ENCODE data around the gene VEGFB. TPM values are rescaled to one million over a fixed set of nuclear protein-coding genes. Genes with fewer than 3 reads are reported as not detected.

Gene VEGFB
- polyA plus RNA-seq, 10 donors: 90.4 to 116 (median 97.3) TPM

- no peak for DNase-seq
Measured at GRCh38 chr11:64229744-64230170, 4.6 kb upstream of the VEGFB start.

GRCh38 chr11:64230171-64230984 lies 4.0 kb upstream of the VEGFB start, which contains the start of gene DNAJC4:
DNAJC4 (plus strand) TSS chr11:64230548; CDS start chr11:64230855, 307 bp downstream.
- DNase-seq: peak; percentile 91 to 96 (median 93)

- DNase-seq: no peak
Measured at GRCh38 chr11:64230985-64231365, 3.4 kb upstream of the VEGFB start.

GRCh38 chr11:64231546-64231945 lies 2.8 kb upstream of the VEGFB start:
- no peak for DNase-seq

- DNase-seq: no peak
Measured at GRCh38 chr11:64232182-64232966, 2.0 kb upstream of the VEGFB start.

GRCh38 chr11:64232967-64233315 lies 1.4 kb upstream of the VEGFB start:
- no peak for DNase-seq

- peak in 1 of 3 donors; percentile 64 for DNase-seq
Measured at GRCh38 chr11:64234647-64235379, 429 bp downstream of the VEGFB start.

- DNase-seq: no peak
Measured at GRCh38 chr11:64235437-64236161, 1.2 kb downstream of the VEGFB start.

- DNase-seq: no peak
Measured at GRCh38 chr11:64237484-64237951, 3.1 kb downstream of the VEGFB start.

GRCh38 chr11:64238076-64238475 lies 3.7 kb downstream of the VEGFB start:
- no peak for DNase-seq

- DNase-seq: no peak
Measured at GRCh38 chr11:64238999-64239398, 4.6 kb downstream of the VEGFB start.

- DNase-seq: no peak
Measured at GRCh38 chr11:64239662-64240434, 5.5 kb downstream of the VEGFB start.

GRCh38 chr11:64240435-64241240 lies 6.3 kb downstream of the VEGFB start, which contains the start of gene FKBP2:
FKBP2 (plus strand) TSS chr11:64241095; CDS start chr11:64242388, 1,293 bp downstream.
- DNase-seq: peak; percentile 97 to 99 (median 98)

GRCh38 chr11:64241241-64241490 lies 6.8 kb downstream of the VEGFB start:
- DNase-seq: peak; percentile 99 to 100 (median 100)

GRCh38 chr11:64241491-64242374 lies 7.3 kb downstream of the VEGFB start:
- no peak for DNase-seq

- DNase-seq: no peak
Measured at GRCh38 chr11:64243236-64243854, 9.0 kb downstream of the VEGFB start.

- DNase-seq: no peak
Measured at GRCh38 chr11:64244107-64244506, 9.7 kb downstream of the VEGFB start.

GRCh38 chr11:64244966-64245365 lies 10.6 kb downstream of the VEGFB start:
- DNase-seq: no peak

Data from muscle of back (tissue), 11 donors.